GM18870 (cell line): ENCODE data around the gene RYR2.
"Not testable (repeated sequence)": the region's sequence is repeated elsewhere in the genome, so short reads cannot be mapped to it uniquely, and the experiment has no call there.

Source experiments
- ATAC-seq: cut with Tn5 transposase; IDR thresholded peaks from one replicate; pipeline ENCODE4 v1.9.1; 2021; ENCODE audit warnings: moderate library complexity; ENCODE audit not compliant: unreplicated experiment

The RYR2 gene

GRCh38 chr1:237327061-237327460 lies 285.1 kb downstream of the RYR2 start:
- ATAC-seq: no peak

GRCh38 chr1:237340892-237341291 lies 298.9 kb downstream of the RYR2 start:
- ATAC-seq: no peak

GRCh38 chr1:237341391-237341790 lies 299.4 kb downstream of the RYR2 start:
- ATAC-seq: no peak

DNA sequence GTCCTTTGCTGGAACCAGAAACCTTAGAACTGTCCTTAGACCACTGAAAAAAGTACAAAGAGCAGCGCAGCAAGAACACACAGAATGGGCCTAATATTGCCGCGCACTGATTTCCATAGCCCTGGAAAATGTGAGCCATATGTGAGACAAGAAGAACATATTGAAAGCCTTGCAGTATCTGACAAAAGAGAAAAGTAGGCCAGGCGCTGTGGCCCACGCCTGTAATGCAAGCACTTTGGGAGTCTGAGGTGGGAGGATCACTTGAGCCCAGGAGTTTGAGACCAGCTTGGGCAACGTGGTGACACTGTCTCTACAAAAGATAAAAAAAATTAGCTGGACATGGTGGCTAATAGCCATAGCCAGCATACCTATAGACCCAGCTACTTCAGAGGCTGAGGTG lies 300.7 kb downstream of the RYR2 start:
- ATAC-seq: no peak

DNA sequence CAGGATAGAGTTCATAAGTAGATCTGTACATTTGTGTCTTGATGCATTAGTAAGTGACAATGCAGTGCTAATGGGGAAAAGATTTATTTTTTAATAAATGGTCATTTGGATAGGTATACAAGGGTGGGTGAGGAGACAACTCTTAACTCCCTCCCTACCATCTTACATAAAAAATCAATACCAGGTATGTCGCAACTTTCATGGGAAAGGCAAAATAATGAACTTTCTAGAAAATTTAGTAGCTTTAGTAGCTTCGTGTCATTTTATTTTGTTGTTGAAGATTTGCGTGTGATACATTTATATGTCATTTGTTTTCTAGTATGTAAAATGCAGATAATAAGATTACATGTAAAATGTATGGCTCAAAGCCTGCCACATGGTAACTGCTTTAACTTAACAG lies 310.8 kb downstream of the RYR2 start:
- ATAC-seq: no peak

DNA sequence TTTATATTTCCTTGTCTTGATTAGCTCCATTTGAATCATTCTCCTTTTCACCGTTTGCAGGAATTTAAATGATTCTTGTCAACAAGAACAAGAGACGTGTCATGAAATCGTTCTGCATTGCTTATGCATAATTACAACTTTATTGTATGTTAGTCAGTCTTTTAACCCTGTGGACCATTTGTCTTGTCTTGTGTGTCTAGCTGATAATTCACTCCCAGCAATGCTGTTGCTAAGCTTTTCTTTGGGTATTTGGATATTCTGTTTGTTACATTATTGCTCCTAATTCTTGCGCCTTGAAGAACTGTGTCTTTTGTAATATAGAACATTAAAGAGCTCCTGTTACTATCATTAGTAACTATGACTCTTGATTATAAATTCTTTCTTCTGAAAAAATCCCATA lies 311.9 kb downstream of the RYR2 start:
- ATAC-seq: no peak

- ATAC-seq: no peak
Observed at GRCh38 chr1:237355022-237355421, 313.0 kb downstream of the RYR2 start.

- ATAC-seq: no peak
Observed at GRCh38 chr1:237358555-237358954, 316.6 kb downstream of the RYR2 start.

DNA sequence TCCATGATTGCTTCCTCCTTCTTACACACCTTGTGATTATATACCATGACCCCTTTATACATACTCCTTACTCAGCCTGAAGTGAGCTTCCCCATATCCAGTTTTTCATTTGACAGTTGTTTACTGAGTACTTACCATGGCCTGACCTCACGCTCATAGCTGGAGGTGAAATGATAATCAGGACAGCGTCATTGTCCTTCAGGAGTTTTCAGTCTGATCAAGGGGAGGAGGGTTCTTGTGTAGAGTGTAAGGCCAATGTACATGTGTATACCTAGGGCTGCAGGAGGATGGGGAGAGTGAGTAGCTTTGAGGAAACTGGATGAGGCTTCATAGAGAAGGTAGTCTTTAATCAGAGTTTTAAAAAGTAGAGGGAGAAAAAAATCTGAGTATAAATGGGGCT lies 325.8 kb downstream of the RYR2 start:
- ATAC-seq: no peak

- ATAC-seq: not testable (repeated sequence)
Observed at GRCh38 chr1:237371477-237371876, 329.5 kb downstream of the RYR2 start.

DNA sequence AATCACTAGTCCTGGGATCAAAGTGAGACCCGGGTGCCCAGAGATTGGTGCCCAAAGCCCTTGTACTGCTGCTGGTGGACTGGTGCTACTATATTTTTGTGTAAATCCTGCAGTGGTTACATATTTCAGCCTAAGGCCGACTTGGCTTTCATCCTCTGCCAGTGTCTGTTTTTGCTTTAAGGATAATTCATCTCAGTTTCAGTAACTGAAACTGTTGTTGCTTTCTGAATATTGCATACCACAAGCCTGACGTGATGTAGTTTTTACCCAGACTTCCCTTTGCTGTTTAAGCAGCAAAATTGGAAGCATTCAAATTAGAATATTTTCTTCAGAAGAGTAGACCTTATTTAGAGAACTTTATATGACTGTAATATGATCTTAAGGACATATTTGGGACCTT lies 341.8 kb downstream of the RYR2 start:
- ATAC-seq: no peak

DNA sequence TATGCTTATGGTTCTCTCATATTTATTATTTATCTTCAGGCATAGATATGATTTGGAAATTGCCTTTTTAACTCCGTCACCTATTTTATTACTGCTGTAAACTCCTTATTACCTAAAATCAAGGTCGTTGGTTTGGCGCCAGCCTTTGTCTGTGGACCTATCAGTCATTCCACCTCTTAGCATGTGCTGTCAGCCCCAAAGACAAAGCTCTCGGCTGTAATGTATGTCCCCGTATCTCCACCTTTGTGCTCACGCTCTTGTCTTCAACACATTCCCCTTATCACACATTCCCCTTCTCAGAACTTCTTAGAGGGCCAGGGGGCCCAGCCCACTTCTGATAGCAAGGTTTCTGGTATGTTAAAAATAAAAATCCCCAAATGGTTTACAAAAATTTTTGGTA lies 342.2 kb downstream of the RYR2 start:
- ATAC-seq: no peak

DNA sequence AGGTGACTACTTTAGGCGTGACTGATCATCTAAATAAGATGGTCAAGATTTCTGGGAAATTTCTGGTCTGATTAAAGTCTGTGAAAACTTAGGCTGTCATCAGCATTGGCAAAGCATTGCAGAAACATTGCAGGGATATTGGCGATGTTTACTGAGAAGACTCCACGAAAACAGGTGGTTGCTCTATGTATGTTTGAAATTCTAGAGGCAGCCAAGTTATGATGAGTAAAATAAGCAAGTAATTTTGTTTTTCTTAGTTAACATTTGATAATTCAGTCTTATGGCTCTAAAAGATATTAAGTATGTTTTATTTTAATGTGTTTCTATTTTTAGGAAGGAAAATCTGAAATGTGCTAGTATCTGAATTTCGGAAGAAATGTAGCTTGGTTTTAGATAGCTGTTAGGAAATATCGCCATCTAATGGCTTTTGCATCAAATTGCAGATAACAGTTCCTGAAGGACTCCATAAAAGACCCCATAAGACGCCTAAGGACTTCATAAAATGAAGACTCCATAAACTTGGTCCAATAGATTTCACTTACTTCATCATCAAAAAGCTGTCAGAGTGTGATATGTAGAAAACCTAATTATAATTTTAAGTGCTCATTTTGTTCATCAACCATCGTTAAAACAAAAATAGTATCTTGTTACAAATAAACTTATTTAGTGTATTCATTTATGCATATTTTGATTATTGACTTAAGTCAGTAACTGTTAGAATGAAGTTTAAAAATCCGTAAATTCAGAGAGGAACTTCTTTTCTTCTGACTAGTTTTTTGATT lies 344.6 kb downstream of the RYR2 start:
- no peak for ATAC-seq

- no peak for ATAC-seq
Observed at GRCh38 chr1:237387144-237387505, 345.1 kb downstream of the RYR2 start.

GRCh38 chr1:237390823-237391222 lies 348.8 kb downstream of the RYR2 start:
- no peak for ATAC-seq

GRCh38 chr1:237393632-237394031 lies 351.6 kb downstream of the RYR2 start:
- ATAC-seq: no peak

GRCh38 chr1:237394281-237394680 lies 352.3 kb downstream of the RYR2 start:
- ATAC-seq: no peak

- ATAC-seq: no peak
Observed at GRCh38 chr1:237396426-237396825, 354.4 kb downstream of the RYR2 start.

GRCh38 chr1:237398751-237399150 lies 356.8 kb downstream of the RYR2 start:
- ATAC-seq: no peak

GRCh38 chr1:237405912-237406311 lies 363.9 kb downstream of the RYR2 start:
- no peak for ATAC-seq

GRCh38 chr1:237411621-237412020 lies 369.6 kb downstream of the RYR2 start:
- ATAC-seq: peak; percentile 65

DNA sequence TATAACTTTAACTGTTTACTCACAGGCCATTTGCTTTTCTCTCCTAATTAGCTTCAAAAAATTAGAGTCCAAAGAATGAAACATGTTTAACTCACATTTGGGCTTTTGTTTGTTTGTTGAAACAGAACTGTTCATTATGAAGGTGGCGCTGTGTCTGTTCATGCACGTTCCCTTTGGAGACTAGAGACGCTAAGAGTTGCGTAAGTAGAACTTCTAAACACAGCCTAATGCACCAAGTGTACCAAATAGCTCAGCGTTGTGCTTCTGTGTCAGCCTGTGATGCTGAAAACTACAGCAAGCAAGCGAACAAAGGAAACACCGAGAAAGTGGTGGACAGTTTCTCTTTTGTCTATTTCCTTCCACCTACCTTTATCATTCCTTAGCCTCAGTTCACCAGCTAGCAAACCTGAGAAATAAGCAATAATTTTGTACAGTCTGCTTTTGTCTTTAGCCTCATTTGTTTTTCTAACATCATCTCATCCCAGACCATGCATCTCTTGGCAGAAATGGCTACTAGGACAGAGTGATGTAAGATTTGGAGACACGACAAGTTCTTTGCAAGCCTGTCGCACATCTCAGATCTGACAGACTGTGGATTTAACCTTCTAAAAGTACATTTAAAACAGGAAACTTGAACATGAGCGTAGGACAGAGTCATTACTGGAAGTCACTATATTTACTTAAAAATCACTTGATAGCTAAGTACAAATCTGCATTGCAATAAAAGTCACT lies 375.1 kb downstream of the RYR2 start:
- ATAC-seq: no peak

DNA sequence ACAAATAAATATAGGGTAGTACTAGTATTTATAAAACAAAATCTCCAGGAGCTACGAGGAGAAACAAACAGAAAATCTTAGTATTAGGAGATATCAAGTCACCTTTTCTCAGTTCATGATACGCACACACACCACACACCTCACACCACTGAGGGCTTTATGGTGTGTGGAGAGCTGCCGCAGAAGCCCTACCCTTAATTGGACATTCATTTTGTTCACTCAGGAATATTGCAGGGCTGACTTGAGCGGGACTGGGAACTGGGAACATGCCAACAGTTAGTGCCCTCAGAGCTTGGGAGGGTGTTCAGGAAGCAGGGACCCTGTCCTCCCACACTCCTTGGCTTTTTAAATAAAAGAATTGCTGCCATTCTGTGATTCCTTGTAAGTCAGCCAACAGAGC lies 386.8 kb downstream of the RYR2 start:
- ATAC-seq: no peak
